K562 (cell line): ENCODE results near the gene CDKN2B-AS1. TPM values are rescaled to one million over a fixed set of nuclear protein-coding genes. Genes with fewer than 3 reads are reported as not detected.

Source experiments
- ATAC-seq: fragments of 200-7000 bp; cut with Tn5 transposase; 3 replicates; pipeline ENCODE4 v1.9.1; 2020; ENCODE audit warnings: moderate library complexity
- BruUV-seq: library from RNA; stranded (reverse); fragments of 400-500 nt; replicated peaks from 2 replicates; lab custom pipeline; 2021; lab: Mats Ljungman, UMichigan
- CTCF ChIA-PET: fragments of 300-600 bp; formaldehyde crosslinking; extraction: SDS; loops from one replicate; lab custom pipeline; 2021; ENCODE audit warnings: low intra/inter-chr PET ratio; lab: Yijun Ruan, JAX
- POLR2A ChIA-PET: fragments of 300-600, 350-650 bp; sonication (Branson Sonifier 250); formaldehyde crosslinking; extraction: SDS; loops from one replicate; lab custom pipeline; 2021; ENCODE audit warnings: antibody characterized with exemption, inconsistent platforms; lab: Yijun Ruan, JAX
- DNase-seq, 4 experiments: peaks; one replicate each; pipeline versions ENCODE4 v3.0.0 to v3.0.0-alpha.2; 2011 to 2018; ENCODE audit warnings: low spot score in 3 of 4, mixed read lengths in 3 of 4; ENCODE audit errors: extremely low read depth in 1 of 4
- FAIRE-seq: peaks from 2 replicates; lab custom pipeline; 2011; peaks lifted over from hg19 to GRCh38; lab: Jason Lieb, UNC
- H2AFZ ChIP-seq: 2 replicates; pipeline ENCODE4 v1.6.0; 2011; ENCODE audit warnings: low read depth, low read length, control low read depth, inconsistent platforms
- H3K27ac ChIP-seq: fragments of 200-600 bp; 3 replicates; pipeline ENCODE4 v1.8.0; 2011; ENCODE audit warnings: low read depth, mild to moderate bottlenecking, control low read depth, inconsistent platforms, low read length, moderate library complexity, mixed read lengths; ENCODE audit errors: extremely low read depth
- H3K27me3 ChIP-seq, 2 experiments: fragments of 300-600 bp in 1 of 2; 2 replicates in 1 of 2; 3 replicates in 1 of 2; pipeline versions ENCODE4 v1.6.0 to v1.8.0; 2011; ENCODE audit warnings: inconsistent platforms in 2 of 2, low read length in 2 of 2, mild to moderate bottlenecking in 1 of 2, mixed read lengths in 1 of 2, moderate library complexity in 1 of 2; ENCODE audit not compliant: control insufficient read depth in 2 of 2, insufficient read depth in 2 of 2
- H3K36me3 ChIP-seq: fragments of 300-600 bp; 3 replicates; pipeline ENCODE4 v1.8.0; 2011; ENCODE audit warnings: mild to moderate bottlenecking, low read length, inconsistent platforms; ENCODE audit not compliant: control insufficient read depth, insufficient read depth
- H3K4me1 ChIP-seq, 2 experiments: fragments of 200-600 bp in 1 of 2; replicated peaks in 1 of 2; 2 replicates in 1 of 2; 3 replicates in 1 of 2; pipeline versions ENCODE4 v1.5.1 to v1.8.0; 2011; ENCODE audit warnings: inconsistent platforms in 2 of 2, low read length in 2 of 2, mild to moderate bottlenecking in 1 of 2, mixed read lengths in 1 of 2, moderate library complexity in 1 of 2; ENCODE audit not compliant: control insufficient read depth in 2 of 2, insufficient read depth in 2 of 2
- H3K4me2 ChIP-seq: 2 replicates; pipeline ENCODE4 v1.6.1; 2011; ENCODE audit warnings: low read length, control low read depth, inconsistent platforms, mixed read lengths; ENCODE audit not compliant: insufficient read depth
- H3K4me3 ChIP-seq: fragments of 200-600 bp; sonication (generic), shearing (Covaris generic); 2 replicates; pipeline ENCODE4 v1.5.1; 2016; ENCODE audit warnings: control low read depth, inconsistent platforms
- H3K79me2 ChIP-seq: fragments of 200-600 bp; 3 replicates; pipeline ENCODE4 v1.8.0; 2011; ENCODE audit warnings: low read length, inconsistent platforms; ENCODE audit not compliant: control insufficient read depth, insufficient read depth
- H3K9ac ChIP-seq, 2 experiments: 2 replicates each; pipeline versions ENCODE4 v1.6.0 to v1.6.1; 2011; ENCODE audit warnings: low read depth in 2 of 2, low read length in 2 of 2, control low read depth in 1 of 2, inconsistent platforms in 1 of 2, mild to moderate bottlenecking in 1 of 2, mixed read lengths in 1 of 2; ENCODE audit not compliant: insufficient read depth in 1 of 2
- H3K9me1 ChIP-seq: one replicate; pipeline ENCODE4 v1.6.0; 2011; ENCODE audit warnings: inconsistent platforms, mild to moderate bottlenecking, low read length, moderate library complexity; ENCODE audit not compliant: control insufficient read depth, insufficient read depth
- H3K9me3 ChIP-seq: replicated peaks from 2 replicates; pipeline ENCODE4 v1.5.1; 2011; ENCODE audit warnings: low read depth, low read length, inconsistent platforms; ENCODE audit not compliant: control insufficient read depth, insufficient read depth
- H4K20me1 ChIP-seq: replicated peaks from 2 replicates; pipeline ENCODE4 v1.6.1; 2011; ENCODE audit warnings: low read length, inconsistent platforms, mixed read lengths; ENCODE audit not compliant: control insufficient read depth, insufficient read depth
- ASH1L ChIP-seq: fragments of 450-650 bp; IDR thresholded peaks from 2 replicates; pipeline ENCODE4 v1.6.1; 2018; ENCODE audit warnings: borderline replicate concordance, mild to moderate bottlenecking, low read depth; ENCODE audit not compliant: partially characterized antibody
- BHLHE40 ChIP-seq: IDR thresholded peaks from 2 replicates; pipeline ENCODE4 v1.6.1; 2011; ENCODE audit warnings: low read length, improper control_type of control experiment
- CC2D1A ChIP-seq: fragments of 450-650 bp; IDR thresholded peaks from 2 replicates; pipeline ENCODE4 v1.6.1; 2017; ENCODE audit warnings: mild to moderate bottlenecking
- DNMT1 ChIP-seq: fragments of 450-650 bp; IDR thresholded peaks from 2 replicates; pipeline ENCODE4 v1.6.1; 2016; ENCODE audit warnings: antibody characterized with exemption, mild to moderate bottlenecking
- HCFC1 ChIP-seq: IDR thresholded peaks from 2 replicates; pipeline ENCODE4 v1.6.1; 2012; ENCODE audit warnings: low read depth, low read length, improper control_type of control experiment
- MXI1 ChIP-seq: IDR thresholded peaks from 2 replicates; pipeline ENCODE4 v1.6.1; 2011; ENCODE audit warnings: low read depth, mild to moderate bottlenecking, improper control_type of control experiment, low read length
- SMARCE1 ChIP-seq: fragments of 450-650 bp; IDR thresholded peaks from 2 replicates; pipeline ENCODE4 v1.7.1; 2016; ENCODE audit warnings: mild to moderate bottlenecking
- TAF9B ChIP-seq: fragments of 450-650 bp; IDR thresholded peaks from 2 replicates; pipeline ENCODE4 v1.6.1; 2018; ENCODE audit warnings: mild to moderate bottlenecking; ENCODE audit not compliant: partially characterized antibody
- TCFL5 ChIP-seq: fragments of 250-450 bp; sonication (Bioruptor Pico); conservative IDR thresholded peaks from 2 replicates; pipeline ENCODE4 v1.6.1; 2021; ENCODE audit warnings: mild to moderate bottlenecking, moderate library complexity, matching md5 sums
- ZNF24 ChIP-seq: fragments of 450-650 bp; IDR thresholded peaks from 2 replicates; pipeline ENCODE4 v1.6.1; 2016
- ZSCAN29 ChIP-seq: fragments of 450-650 bp; IDR thresholded peaks from 2 replicates; pipeline ENCODE4 v1.6.1; 2017
- ZSCAN32 ChIP-seq: fragments of 450-650 bp; formaldehyde crosslinking; IDR thresholded peaks from 2 replicates; pipeline ENCODE4 v1.4.0; 2020; ENCODE audit warnings: mild to moderate bottlenecking, moderate library complexity
- WGBS: fragments of 100-300 bp; shearing (Covaris generic); methylation state at CpG from one replicate; pipeline ENCODE4 v1.1.6; 2016; ENCODE audit warnings: low coverage, mixed read lengths; ENCODE audit not compliant: insufficient coverage; ENCODE audit errors: missing lambda C conversion rate; 5-methylcytosine and 5-hydroxymethylcytosine counted together
- in situ Hi-C: fragments of 300-500 bp; cut with MboI; formaldehyde crosslinking; loops from 4 replicates; pipeline ENCODE4 v1.15.0; 2018; ENCODE audit warnings: inconsistent platforms, mixed read lengths
- intact Hi-C: fragments of 100-400 bp; cut with micrococcal nuclease; formaldehyde crosslinking; loops from 2 replicates; pipeline ENCODE4 v1.14.2; 2022
- polyA plus RNA-seq, 8 experiments: library from polyadenylated mRNA; depleted of rRNA in 4 of 8; stranded (reverse) in 5 of 8; unstranded in 3 of 8; fragments of >200 nt; fragmentation: Nextera tagmentation in 2 of 8; fragmentation: Illumina TruSeq in 1 of 8; extraction: Ambion mirVana in 2 of 8; extraction: Trizol in 1 of 8; gene quantifications; 2 replicates each; pipeline versions ENCODE4 v1.2.1 to v1.2.3, GENCODE V29; 2011 to 2014; ENCODE audit warnings: inconsistent platforms in 1 of 8, missing spikeins in 1 of 8
- total RNA-seq, 7 experiments: library from RNA; depleted of rRNA in 6 of 7; stranded (reverse); fragments of >200 nt in 6 of 7; fragmentation: Illumina TruSeq in 2 of 7; extraction: Trizol in 2 of 7; gene quantifications; 2 replicates each; pipeline versions ENCODE4 v1.2.1 to v1.2.3, GENCODE V29; 2011 to 2021; ENCODE audit warnings: low replicate concordance in 1 of 7
- TF ChIP-seq, protein P1 (sequence below): sonication (generic); formaldehyde crosslinking; IDR thresholded peaks from 2 replicates; pipeline ENCODE4 v1.8.0; 2022; ENCODE audit warnings: mild to moderate bottlenecking, missing genetic modification reagents
- TF ChIP-seq, protein P2 (sequence below): IDR thresholded peaks from 2 replicates; pipeline ENCODE4 v1.6.1; 2011; ENCODE audit warnings: borderline replicate concordance, low read depth, mild to moderate bottlenecking, moderate library complexity, low read length; ENCODE audit not compliant: insufficient read depth, poor library complexity, severe bottlenecking
- TF ChIP-seq, protein P3 (sequence below): sonication (generic); formaldehyde crosslinking; IDR thresholded peaks from 2 replicates; pipeline ENCODE4 v1.8.1; 2023; ENCODE audit warnings: mild to moderate bottlenecking, missing genetic modification reagents
- TF ChIP-seq, protein P4 (sequence below): fragments of 450-650 bp; conservative IDR thresholded peaks from 2 replicates; pipeline ENCODE4 v1.6.1; 2016; ENCODE audit warnings: missing genetic modification characterization, low read depth, mild to moderate bottlenecking, missing compliant biosample characterization, moderate library complexity

Gene CDKN2B-AS1
- total and polyA plus RNA-seq, 9 of the 15 experiments (the other 6 are each of a cell fraction or from before 2014, with no cell fraction given) = not detected

DNA sequence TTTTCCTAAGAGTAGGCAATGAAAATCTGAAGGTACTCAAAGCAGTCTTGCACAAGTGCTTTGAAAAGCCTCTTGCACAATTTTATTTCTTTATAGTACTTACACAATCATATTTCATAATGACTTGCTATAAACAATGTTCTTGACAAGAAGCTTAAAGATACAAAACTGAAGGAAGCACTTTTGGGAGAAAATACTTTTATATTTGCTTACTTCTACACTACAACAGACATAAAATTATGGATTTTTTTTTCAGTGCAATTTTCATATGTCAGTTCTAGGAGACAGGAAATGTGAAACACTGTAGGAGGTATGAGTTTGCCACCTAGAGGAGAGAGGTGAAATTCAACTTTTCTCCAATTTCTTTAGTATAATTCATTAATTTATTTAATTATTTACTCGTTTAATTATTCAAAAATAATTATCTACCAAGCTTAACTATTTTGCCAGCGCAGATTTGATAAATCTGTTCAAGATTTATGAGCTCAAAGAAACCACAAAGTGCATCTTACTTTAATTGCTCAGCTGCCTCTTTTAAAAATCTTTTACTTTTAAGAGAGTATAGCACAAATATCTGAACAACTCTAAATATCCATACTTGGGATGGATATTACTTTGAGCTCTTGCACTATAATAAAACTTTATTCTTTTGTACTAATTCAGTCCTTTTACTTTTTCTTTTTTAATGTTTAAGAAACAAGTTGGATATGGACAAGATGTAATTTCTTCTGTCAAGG is 43.5 kb downstream of the CDKN2B-AS1 start:
- no peaks in the 10 kb centered on the region for H3K27me3 ChIP-seq
- BruUV-seq = no TSS peak
- no peaks in the 10 kb centered on the region for H3K4me1 ChIP-seq
- no peak overlapping the region for H3K4me2 ChIP-seq
- no peaks in the 10 kb centered on the region for H3K9me1 ChIP-seq
- in situ Hi-C loops = no loop called here
- H3K9ac ChIP-seq = no peak overlapping the region
- ATAC-seq = no peak
- intact Hi-C loops = no loop called here
- DNase-seq = no peak
- no peak overlapping the region for H3K4me3 ChIP-seq
- no peaks in the 10 kb centered on the region for H3K9me3 ChIP-seq
- no peaks in the 10 kb centered on the region for H3K79me2 ChIP-seq
- ChIA-PET POLR2A (no interaction called here), CTCF (no interaction called here)
- TF ChIP-seq, protein P1, sequence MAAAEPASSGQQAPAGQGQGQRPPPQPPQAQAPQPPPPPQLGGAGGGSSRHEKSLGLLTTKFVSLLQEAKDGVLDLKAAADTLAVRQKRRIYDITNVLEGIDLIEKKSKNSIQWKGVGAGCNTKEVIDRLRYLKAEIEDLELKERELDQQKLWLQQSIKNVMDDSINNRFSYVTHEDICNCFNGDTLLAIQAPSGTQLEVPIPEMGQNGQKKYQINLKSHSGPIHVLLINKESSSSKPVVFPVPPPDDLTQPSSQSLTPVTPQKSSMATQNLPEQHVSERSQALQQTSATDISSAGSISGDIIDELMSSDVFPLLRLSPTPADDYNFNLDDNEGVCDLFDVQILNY = no peak
- TF ChIP-seq ZSCAN32 (CRISPR knock-in tag) = no peak
- TF ChIP-seq, protein P2, sequence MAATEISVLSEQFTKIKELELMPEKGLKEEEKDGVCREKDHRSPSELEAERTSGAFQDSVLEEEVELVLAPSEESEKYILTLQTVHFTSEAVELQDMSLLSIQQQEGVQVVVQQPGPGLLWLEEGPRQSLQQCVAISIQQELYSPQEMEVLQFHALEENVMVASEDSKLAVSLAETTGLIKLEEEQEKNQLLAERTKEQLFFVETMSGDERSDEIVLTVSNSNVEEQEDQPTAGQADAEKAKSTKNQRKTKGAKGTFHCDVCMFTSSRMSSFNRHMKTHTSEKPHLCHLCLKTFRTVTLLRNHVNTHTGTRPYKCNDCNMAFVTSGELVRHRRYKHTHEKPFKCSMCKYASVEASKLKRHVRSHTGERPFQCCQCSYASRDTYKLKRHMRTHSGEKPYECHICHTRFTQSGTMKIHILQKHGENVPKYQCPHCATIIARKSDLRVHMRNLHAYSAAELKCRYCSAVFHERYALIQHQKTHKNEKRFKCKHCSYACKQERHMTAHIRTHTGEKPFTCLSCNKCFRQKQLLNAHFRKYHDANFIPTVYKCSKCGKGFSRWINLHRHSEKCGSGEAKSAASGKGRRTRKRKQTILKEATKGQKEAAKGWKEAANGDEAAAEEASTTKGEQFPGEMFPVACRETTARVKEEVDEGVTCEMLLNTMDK = no peak
- TF ChIP-seq, protein P3, sequence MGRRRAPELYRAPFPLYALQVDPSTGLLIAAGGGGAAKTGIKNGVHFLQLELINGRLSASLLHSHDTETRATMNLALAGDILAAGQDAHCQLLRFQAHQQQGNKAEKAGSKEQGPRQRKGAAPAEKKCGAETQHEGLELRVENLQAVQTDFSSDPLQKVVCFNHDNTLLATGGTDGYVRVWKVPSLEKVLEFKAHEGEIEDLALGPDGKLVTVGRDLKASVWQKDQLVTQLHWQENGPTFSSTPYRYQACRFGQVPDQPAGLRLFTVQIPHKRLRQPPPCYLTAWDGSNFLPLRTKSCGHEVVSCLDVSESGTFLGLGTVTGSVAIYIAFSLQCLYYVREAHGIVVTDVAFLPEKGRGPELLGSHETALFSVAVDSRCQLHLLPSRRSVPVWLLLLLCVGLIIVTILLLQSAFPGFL (CRISPR knock-in tag) = no peak
- TF ChIP-seq ZSCAN29 = no peak
- TF ChIP-seq SMARCE1 = no peak
- TF ChIP-seq, protein P4, sequence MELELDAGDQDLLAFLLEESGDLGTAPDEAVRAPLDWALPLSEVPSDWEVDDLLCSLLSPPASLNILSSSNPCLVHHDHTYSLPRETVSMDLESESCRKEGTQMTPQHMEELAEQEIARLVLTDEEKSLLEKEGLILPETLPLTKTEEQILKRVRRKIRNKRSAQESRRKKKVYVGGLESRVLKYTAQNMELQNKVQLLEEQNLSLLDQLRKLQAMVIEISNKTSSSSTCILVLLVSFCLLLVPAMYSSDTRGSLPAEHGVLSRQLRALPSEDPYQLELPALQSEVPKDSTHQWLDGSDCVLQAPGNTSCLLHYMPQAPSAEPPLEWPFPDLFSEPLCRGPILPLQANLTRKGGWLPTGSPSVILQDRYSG = no peak
- no peak for TF ChIP-seq TCFL5 (CRISPR knock-in tag)
- TF ChIP-seq DNMT1 = no peak
- TF ChIP-seq CC2D1A = no peak
- no peak for TF ChIP-seq ZNF24
- no peak for TF ChIP-seq TAF9B
- TF ChIP-seq ASH1L = no peak
- TF ChIP-seq BHLHE40 = no peak
- TF ChIP-seq MXI1 = no peak
- no peak for TF ChIP-seq HCFC1
- no peak overlapping the region for H2AFZ ChIP-seq
- H4K20me1 ChIP-seq = no peaks in the 10 kb centered on the region
- no peak overlapping the region for H3K27ac ChIP-seq
- no CpG with 5 or more reads among the region's 2 CpGs for WGBS
- H3K36me3 ChIP-seq = no peaks in the 10 kb centered on the region
- FAIRE-seq = no peak
